Right atrium auricular region (tissue), 2 donors: ENCODE data around the gene LILRB1. TPM values are rescaled to one million over a fixed set of nuclear protein-coding genes. Genes with fewer than 3 reads are reported as not detected.

Experiments
- DNase-seq: peaks from one replicate; pipeline ENCODE4 v3.0.0-alpha.2; 2019; ENCODE audit warnings: low spot score
- H3K27ac ChIP-seq, 2 donors: fragments of 200-600 bp; sonication (generic); 1 replicate in 1 of 2; 2 replicates in 1 of 2; pipeline ENCODE4 v1.5.1; 2016 to 2019
- H3K27me3 ChIP-seq, 2 donors: fragments of 200-600 bp; sonication (generic); one replicate each; pipeline versions ENCODE4 v1.5.1 to v1.6.0; 2017 to 2019
- H3K36me3 ChIP-seq: fragments of 200-600 bp; sonication (generic); one replicate; pipeline ENCODE4 v1.5.1; 2016
- H3K4me1 ChIP-seq, 2 donors: fragments of 200-600 bp; sonication (generic); one replicate each; pipeline versions ENCODE4 v1.5.1 to v1.6.0; 2017 to 2019
- H3K4me3 ChIP-seq, 2 donors: fragments of 200-600 bp; sonication (generic); 1 replicate in 1 of 2; 2 replicates in 1 of 2; pipeline ENCODE4 v1.5.1; 2017 to 2019; ENCODE audit warnings: mild to moderate bottlenecking in 1 of 2, moderate library complexity in 1 of 2
- H3K9me3 ChIP-seq, 2 donors: fragments of 200-600 bp; sonication (generic); one replicate each; pipeline ENCODE4 v1.5.1; 2019
- microRNA-seq, 2 donors: library from miRNA; unstranded; fragments of <30 nt; microRNA quantifications; one replicate each; pipeline ENCODE4, GENCODE V29; 2016 to 2017; ENCODE audit warnings: borderline number of aligned reads in 2 of 2, borderline replicate concordance in 1 of 2
- total RNA-seq, 2 donors: library from RNA; depleted of rRNA; stranded (reverse); fragments of >200 nt; gene quantifications; one replicate each; pipeline ENCODE4 v1.1.0, GENCODE V29; 2016
- TF ChIP-seq, protein P1 (sequence below), 2 donors: fragments of 200-600 bp; sonication (generic); IDR thresholded peaks; one replicate each; pipeline ENCODE4 v1.5.1; 2019; ENCODE audit warnings: antibody characterized with exemption in 2 of 2

Gene LILRB1
- total RNA-seq, 2 donors from 2014 or later = 0.33 to 1.9 TPM

DNA sequence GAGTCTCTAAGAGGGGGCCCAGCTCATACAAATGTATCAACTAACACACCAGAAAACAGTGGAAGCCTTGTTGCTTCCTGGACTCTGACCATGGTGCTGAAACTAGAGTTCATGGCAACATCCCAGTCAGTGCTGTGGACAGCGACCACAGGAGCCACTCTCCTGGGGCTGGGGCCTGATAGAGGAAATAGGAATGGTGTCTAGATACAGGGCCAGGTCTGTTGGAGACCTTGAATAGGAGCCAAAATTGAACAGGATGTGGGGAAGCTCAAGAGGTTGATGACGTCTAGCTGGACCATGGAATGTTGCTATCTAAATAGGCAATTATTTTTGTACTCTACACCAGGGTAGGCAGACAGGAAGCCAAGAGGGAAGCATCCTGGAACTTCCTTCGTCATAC is 54.2 kb downstream of the LILRB1 start:
- Histone ChIP-seq H3K27me3 (no peaks in the 10 kb centered on the region), H3K27ac (no peak overlapping the region), H3K9me3 (no peaks in the 10 kb centered on the region), H3K4me1 (no peaks in the 10 kb centered on the region), H3K36me3 (no peaks in the 10 kb centered on the region), H3K4me3 (no peak overlapping the region)
- TF ChIP-seq, protein P1, sequence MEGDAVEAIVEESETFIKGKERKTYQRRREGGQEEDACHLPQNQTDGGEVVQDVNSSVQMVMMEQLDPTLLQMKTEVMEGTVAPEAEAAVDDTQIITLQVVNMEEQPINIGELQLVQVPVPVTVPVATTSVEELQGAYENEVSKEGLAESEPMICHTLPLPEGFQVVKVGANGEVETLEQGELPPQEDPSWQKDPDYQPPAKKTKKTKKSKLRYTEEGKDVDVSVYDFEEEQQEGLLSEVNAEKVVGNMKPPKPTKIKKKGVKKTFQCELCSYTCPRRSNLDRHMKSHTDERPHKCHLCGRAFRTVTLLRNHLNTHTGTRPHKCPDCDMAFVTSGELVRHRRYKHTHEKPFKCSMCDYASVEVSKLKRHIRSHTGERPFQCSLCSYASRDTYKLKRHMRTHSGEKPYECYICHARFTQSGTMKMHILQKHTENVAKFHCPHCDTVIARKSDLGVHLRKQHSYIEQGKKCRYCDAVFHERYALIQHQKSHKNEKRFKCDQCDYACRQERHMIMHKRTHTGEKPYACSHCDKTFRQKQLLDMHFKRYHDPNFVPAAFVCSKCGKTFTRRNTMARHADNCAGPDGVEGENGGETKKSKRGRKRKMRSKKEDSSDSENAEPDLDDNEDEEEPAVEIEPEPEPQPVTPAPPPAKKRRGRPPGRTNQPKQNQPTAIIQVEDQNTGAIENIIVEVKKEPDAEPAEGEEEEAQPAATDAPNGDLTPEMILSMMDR (IDR thresholded peaks at IDR 0.05) = no peak
- no peak for DNase-seq

Small RNA genes within 50 kb of the gene (microRNA-seq; reads per million reads assigned to microRNA genes)
- 0 reads per million in 2 donors for gene MIR8061

Other genes with a start within 250 kb of the LILRB1 start
- 1 to 10 TPM; 1.7 to 2.7 TPM for gene TTYH1, start 215.0 kb upstream of the LILRB1 start, total RNA-seq
- 10 to 100 TPM; 32.1 to 36.4 TPM for gene LENG8, start 181.3 kb upstream of the LILRB1 start, total RNA-seq
- gene LENG9, start 166.7 kb upstream of the LILRB1 start, total RNA-seq = 1 to 10 TPM; 2.1 to 4.9 TPM
- gene CDC42EP5, start 157.2 kb upstream of the LILRB1 start, total RNA-seq = 10 to 100 TPM; 11.4 to 15.2 TPM
- not detected for gene LAIR2, start 127.7 kb upstream of the LILRB1 start, total RNA-seq
- 1 to 10 TPM in 1 of 2 donors, not detected in 1; 1.8 TPM for gene LILRA2, start 56.7 kb upstream of the LILRB1 start, total RNA-seq
- gene LILRA1, start 36.9 kb upstream of the LILRB1 start, total RNA-seq = under 1 TPM in 1 of 2 donors, not detected in 1; 0.47 TPM
- gene LILRB4, start 32.5 kb downstream of the LILRB1 start, total RNA-seq = 1 to 10 TPM; 2.0 to 5.2 TPM
- gene KIR3DL3, start 94.0 kb downstream of the LILRB1 start, total RNA-seq = not detected
- gene KIR2DL3, start 108.0 kb downstream of the LILRB1 start, total RNA-seq = not detected
- gene KIR2DL1, start 139.3 kb downstream of the LILRB1 start, total RNA-seq = not detected
- gene KIR2DL4, start 173.1 kb downstream of the LILRB1 start, total RNA-seq = not detected
- not detected for gene KIR3DL1, start 186.0 kb downstream of the LILRB1 start, total RNA-seq
- not detected for gene KIR2DS4, start 202.2 kb downstream of the LILRB1 start, total RNA-seq
- not detected for gene KIR3DL2, start 220.0 kb downstream of the LILRB1 start, total RNA-seq
- gene FCAR, start 243.8 kb downstream of the LILRB1 start, total RNA-seq = 1 to 10 TPM in 1 of 2 donors, under 1 TPM in 1; 0.59 to 1.5 TPM